K562 (cell line): ENCODE results near the gene CLSTN2. TPM values are rescaled to one million over a fixed set of nuclear protein-coding genes. Genes with fewer than 3 reads are reported as not detected.

ENCODE experiments used
- ATAC-seq: fragments of 200-7000 bp; cut with Tn5 transposase; 3 replicates; pipeline ENCODE4 v1.9.1; 2020; ENCODE audit warnings: moderate library complexity
- BruUV-seq: library from RNA; stranded (reverse); fragments of 400-500 nt; replicated peaks from 2 replicates; lab custom pipeline; 2021; lab: Mats Ljungman, UMichigan
- CTCF ChIA-PET: fragments of 300-600 bp; formaldehyde crosslinking; extraction: SDS; loops from one replicate; lab custom pipeline; 2021; ENCODE audit warnings: low intra/inter-chr PET ratio; lab: Yijun Ruan, JAX
- POLR2A ChIA-PET: fragments of 300-600, 350-650 bp; sonication (Branson Sonifier 250); formaldehyde crosslinking; extraction: SDS; loops from one replicate; lab custom pipeline; 2021; ENCODE audit warnings: antibody characterized with exemption, inconsistent platforms; lab: Yijun Ruan, JAX
- DNase-seq, 4 experiments: peaks; one replicate each; pipeline versions ENCODE4 v3.0.0 to v3.0.0-alpha.2; 2011 to 2018; ENCODE audit warnings: low spot score in 3 of 4, mixed read lengths in 3 of 4; ENCODE audit errors: extremely low read depth in 1 of 4
- FAIRE-seq: peaks from 2 replicates; lab custom pipeline; 2011; peaks lifted over from hg19 to GRCh38; lab: Jason Lieb, UNC
- H2AFZ ChIP-seq: 2 replicates; pipeline ENCODE4 v1.6.0; 2011; ENCODE audit warnings: low read depth, low read length, control low read depth, inconsistent platforms
- H3K27ac ChIP-seq: fragments of 200-600 bp; 3 replicates; pipeline ENCODE4 v1.8.0; 2011; ENCODE audit warnings: low read depth, mild to moderate bottlenecking, control low read depth, inconsistent platforms, low read length, moderate library complexity, mixed read lengths; ENCODE audit errors: extremely low read depth
- H3K27me3 ChIP-seq, 2 experiments: fragments of 300-600 bp in 1 of 2; 2 replicates in 1 of 2; 3 replicates in 1 of 2; pipeline versions ENCODE4 v1.6.0 to v1.8.0; 2011; ENCODE audit warnings: inconsistent platforms in 2 of 2, low read length in 2 of 2, mild to moderate bottlenecking in 1 of 2, mixed read lengths in 1 of 2, moderate library complexity in 1 of 2; ENCODE audit not compliant: control insufficient read depth in 2 of 2, insufficient read depth in 2 of 2
- H3K36me3 ChIP-seq: fragments of 300-600 bp; 3 replicates; pipeline ENCODE4 v1.8.0; 2011; ENCODE audit warnings: mild to moderate bottlenecking, low read length, inconsistent platforms; ENCODE audit not compliant: control insufficient read depth, insufficient read depth
- H3K4me1 ChIP-seq, 2 experiments: fragments of 200-600 bp in 1 of 2; replicated peaks in 1 of 2; 2 replicates in 1 of 2; 3 replicates in 1 of 2; pipeline versions ENCODE4 v1.5.1 to v1.8.0; 2011; ENCODE audit warnings: inconsistent platforms in 2 of 2, low read length in 2 of 2, mild to moderate bottlenecking in 1 of 2, mixed read lengths in 1 of 2, moderate library complexity in 1 of 2; ENCODE audit not compliant: control insufficient read depth in 2 of 2, insufficient read depth in 2 of 2
- H3K4me2 ChIP-seq: 2 replicates; pipeline ENCODE4 v1.6.1; 2011; ENCODE audit warnings: low read length, control low read depth, inconsistent platforms, mixed read lengths; ENCODE audit not compliant: insufficient read depth
- H3K4me3 ChIP-seq: fragments of 200-600 bp; sonication (generic), shearing (Covaris generic); 2 replicates; pipeline ENCODE4 v1.5.1; 2016; ENCODE audit warnings: control low read depth, inconsistent platforms
- H3K79me2 ChIP-seq: fragments of 200-600 bp; 3 replicates; pipeline ENCODE4 v1.8.0; 2011; ENCODE audit warnings: low read length, inconsistent platforms; ENCODE audit not compliant: control insufficient read depth, insufficient read depth
- H3K9ac ChIP-seq, 2 experiments: 2 replicates each; pipeline versions ENCODE4 v1.6.0 to v1.6.1; 2011; ENCODE audit warnings: low read depth in 2 of 2, low read length in 2 of 2, control low read depth in 1 of 2, inconsistent platforms in 1 of 2, mild to moderate bottlenecking in 1 of 2, mixed read lengths in 1 of 2; ENCODE audit not compliant: insufficient read depth in 1 of 2
- H3K9me1 ChIP-seq: one replicate; pipeline ENCODE4 v1.6.0; 2011; ENCODE audit warnings: inconsistent platforms, mild to moderate bottlenecking, low read length, moderate library complexity; ENCODE audit not compliant: control insufficient read depth, insufficient read depth
- H3K9me3 ChIP-seq: replicated peaks from 2 replicates; pipeline ENCODE4 v1.5.1; 2011; ENCODE audit warnings: low read depth, low read length, inconsistent platforms; ENCODE audit not compliant: control insufficient read depth, insufficient read depth
- H4K20me1 ChIP-seq: replicated peaks from 2 replicates; pipeline ENCODE4 v1.6.1; 2011; ENCODE audit warnings: low read length, inconsistent platforms, mixed read lengths; ENCODE audit not compliant: control insufficient read depth, insufficient read depth
- C11orf30 ChIP-seq: fragments of 450-650 bp; IDR thresholded peaks from 2 replicates; pipeline ENCODE4 v1.6.1; 2016; ENCODE audit warnings: low read depth, mild to moderate bottlenecking
- MAFF ChIP-seq: IDR thresholded peaks from 2 replicates; pipeline ENCODE4 v1.6.1; 2012; ENCODE audit warnings: low read length, improper control_type of control experiment
- MAFG ChIP-seq: fragments of 450-650 bp; conservative IDR thresholded peaks from 2 replicates; pipeline ENCODE4 v1.6.1; 2016; ENCODE audit warnings: missing genetic modification characterization, missing compliant biosample characterization
- MEIS2 ChIP-seq: fragments of 450-650 bp; IDR thresholded peaks from 2 replicates; pipeline ENCODE4 v1.6.1; 2014; ENCODE audit warnings: mild to moderate bottlenecking; ENCODE audit not compliant: partially characterized antibody
- NFE2 ChIP-seq: IDR thresholded peaks from 2 replicates; pipeline ENCODE4 v1.6.1; 2014; ENCODE audit warnings: antibody characterized with exemption, low read depth
- NFE2L1 ChIP-seq: fragments of 450-650 bp; IDR thresholded peaks from 2 replicates; pipeline ENCODE4 v1.6.1; 2016; ENCODE audit warnings: missing genetic modification characterization, low read depth, mild to moderate bottlenecking, missing compliant biosample characterization, moderate library complexity, borderline replicate concordance
- ZBTB17 ChIP-seq: fragments of 450-650 bp; formaldehyde crosslinking; IDR thresholded peaks from 2 replicates; pipeline ENCODE4 v1.4.0; 2020; ENCODE audit warnings: mild to moderate bottlenecking
- ZNF316 ChIP-seq: fragments of 450-650 bp; IDR thresholded peaks from 2 replicates; pipeline ENCODE4 v1.6.1; 2016
- ZNF766 ChIP-seq: fragments of 200-800 bp; sonication (Bioruptor generic); conservative IDR thresholded peaks from 2 replicates; pipeline ENCODE4 v1.6.1; 2016; ENCODE audit warnings: missing genetic modification characterization, missing compliant biosample characterization
- WGBS: fragments of 100-300 bp; shearing (Covaris generic); methylation state at CpG from one replicate; pipeline ENCODE4 v1.1.6; 2016; ENCODE audit warnings: low coverage, mixed read lengths; ENCODE audit not compliant: insufficient coverage; ENCODE audit errors: missing lambda C conversion rate; 5-methylcytosine and 5-hydroxymethylcytosine counted together
- in situ Hi-C: fragments of 300-500 bp; cut with MboI; formaldehyde crosslinking; loops from 4 replicates; pipeline ENCODE4 v1.15.0; 2018; ENCODE audit warnings: inconsistent platforms, mixed read lengths
- intact Hi-C: fragments of 100-400 bp; cut with micrococcal nuclease; formaldehyde crosslinking; loops from 2 replicates; pipeline ENCODE4 v1.14.2; 2022
- polyA plus RNA-seq, 8 experiments: library from polyadenylated mRNA; depleted of rRNA in 4 of 8; stranded (reverse) in 5 of 8; unstranded in 3 of 8; fragments of >200 nt; fragmentation: Nextera tagmentation in 2 of 8; fragmentation: Illumina TruSeq in 1 of 8; extraction: Ambion mirVana in 2 of 8; extraction: Trizol in 1 of 8; gene quantifications; 2 replicates each; pipeline versions ENCODE4 v1.2.1 to v1.2.3, GENCODE V29; 2011 to 2014; ENCODE audit warnings: inconsistent platforms in 1 of 8, missing spikeins in 1 of 8
- total RNA-seq, 7 experiments: library from RNA; depleted of rRNA in 6 of 7; stranded (reverse); fragments of >200 nt in 6 of 7; fragmentation: Illumina TruSeq in 2 of 7; extraction: Trizol in 2 of 7; gene quantifications; 2 replicates each; pipeline versions ENCODE4 v1.2.1 to v1.2.3, GENCODE V29; 2011 to 2021; ENCODE audit warnings: low replicate concordance in 1 of 7
- TF ChIP-seq, protein P1 (sequence below): fragments of 450-650 bp; IDR thresholded peaks from 2 replicates; pipeline ENCODE4 v1.6.1; 2016
- TF ChIP-seq, protein P2 (sequence below): IDR thresholded peaks from 2 replicates; pipeline ENCODE4 v1.6.1; 2011; ENCODE audit warnings: borderline replicate concordance, low read depth, mild to moderate bottlenecking, moderate library complexity, low read length; ENCODE audit not compliant: insufficient read depth, poor library complexity, severe bottlenecking
- TF ChIP-seq, protein P3 (sequence below), 2 experiments: IDR thresholded peaks in 1 of 2; conservative IDR thresholded peaks in 1 of 2; 2 replicates each; pipeline ENCODE4 v1.6.1; 2016; ENCODE audit warnings: low read depth in 2 of 2, mild to moderate bottlenecking in 1 of 2, missing compliant biosample characterization in 1 of 2, missing genetic modification characterization in 1 of 2, moderate library complexity in 1 of 2
- TF ChIP-seq, protein P4 (sequence below): sonication (generic); formaldehyde crosslinking; IDR thresholded peaks from 2 replicates; pipeline ENCODE4 v1.5.0; 2020; ENCODE audit warnings: missing genetic modification reagents

CLSTN2 gene
- total and polyA plus RNA-seq, 9 of the 15 experiments (the other 6 are each of a cell fraction or from before 2014, with no cell fraction given), result 0.02 to 0.04 (median 0.04) TPM; not detected in 6

DNA sequence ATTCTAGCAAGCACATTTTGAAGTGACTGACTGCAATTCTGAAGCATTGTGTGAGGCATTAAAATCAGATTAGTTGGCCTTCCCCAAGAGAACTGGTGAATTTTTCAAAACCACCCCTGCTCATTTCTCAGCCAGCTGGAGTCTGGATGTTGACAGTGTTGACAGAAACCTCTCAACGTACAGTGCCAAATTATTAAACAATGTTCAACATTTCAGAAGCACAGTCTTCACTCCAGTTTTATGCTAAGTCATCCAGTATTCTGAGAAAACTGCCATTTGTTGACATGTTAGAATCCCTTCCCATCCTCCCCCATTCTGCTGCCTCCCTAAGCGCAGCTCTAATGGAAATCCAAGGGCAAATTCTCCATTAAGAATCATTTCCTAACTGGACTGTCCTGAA is 373.6 kb downstream of the CLSTN2 start:
- peaks cover 0 to 5% of the 10 kb centered on the region in 2 experiments; a peak in 1 of 5 replicates for H3K4me1 ChIP-seq
- peaks cover 0 to 2% of the 10 kb centered on the region in 2 experiments; a peak in 1 of 5 replicates for H3K27me3 ChIP-seq
- TF ChIP-seq MEIS2 (peak; percentile 73), NFE2L1 (tag) (0 out of 2 replicates have a peak, but pooled peaks have one; percentile 51), MAFF (peak; percentile 20; the same call in 1 of the 2 replicates), ZNF316 (peak; percentile 75), NFE2 (peak; percentile 59), MAFG (tag) (peak; percentile 90), C11orf30 (peak; percentile 68), ZBTB17 (CRISPR knock-in tag) (no peak), ZNF766 (peak; percentile 88)
- TF ChIP-seq, protein P1, sequence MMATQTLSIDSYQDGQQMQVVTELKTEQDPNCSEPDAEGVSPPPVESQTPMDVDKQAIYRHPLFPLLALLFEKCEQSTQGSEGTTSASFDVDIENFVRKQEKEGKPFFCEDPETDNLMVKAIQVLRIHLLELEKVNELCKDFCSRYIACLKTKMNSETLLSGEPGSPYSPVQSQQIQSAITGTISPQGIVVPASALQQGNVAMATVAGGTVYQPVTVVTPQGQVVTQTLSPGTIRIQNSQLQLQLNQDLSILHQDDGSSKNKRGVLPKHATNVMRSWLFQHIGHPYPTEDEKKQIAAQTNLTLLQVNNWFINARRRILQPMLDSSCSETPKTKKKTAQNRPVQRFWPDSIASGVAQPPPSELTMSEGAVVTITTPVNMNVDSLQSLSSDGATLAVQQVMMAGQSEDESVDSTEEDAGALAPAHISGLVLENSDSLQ, result 0 out of 2 replicates have a peak, but pooled peaks have one; percentile 5
- TF ChIP-seq, protein P2, sequence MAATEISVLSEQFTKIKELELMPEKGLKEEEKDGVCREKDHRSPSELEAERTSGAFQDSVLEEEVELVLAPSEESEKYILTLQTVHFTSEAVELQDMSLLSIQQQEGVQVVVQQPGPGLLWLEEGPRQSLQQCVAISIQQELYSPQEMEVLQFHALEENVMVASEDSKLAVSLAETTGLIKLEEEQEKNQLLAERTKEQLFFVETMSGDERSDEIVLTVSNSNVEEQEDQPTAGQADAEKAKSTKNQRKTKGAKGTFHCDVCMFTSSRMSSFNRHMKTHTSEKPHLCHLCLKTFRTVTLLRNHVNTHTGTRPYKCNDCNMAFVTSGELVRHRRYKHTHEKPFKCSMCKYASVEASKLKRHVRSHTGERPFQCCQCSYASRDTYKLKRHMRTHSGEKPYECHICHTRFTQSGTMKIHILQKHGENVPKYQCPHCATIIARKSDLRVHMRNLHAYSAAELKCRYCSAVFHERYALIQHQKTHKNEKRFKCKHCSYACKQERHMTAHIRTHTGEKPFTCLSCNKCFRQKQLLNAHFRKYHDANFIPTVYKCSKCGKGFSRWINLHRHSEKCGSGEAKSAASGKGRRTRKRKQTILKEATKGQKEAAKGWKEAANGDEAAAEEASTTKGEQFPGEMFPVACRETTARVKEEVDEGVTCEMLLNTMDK, result no peak
- TF ChIP-seq, protein P3, sequence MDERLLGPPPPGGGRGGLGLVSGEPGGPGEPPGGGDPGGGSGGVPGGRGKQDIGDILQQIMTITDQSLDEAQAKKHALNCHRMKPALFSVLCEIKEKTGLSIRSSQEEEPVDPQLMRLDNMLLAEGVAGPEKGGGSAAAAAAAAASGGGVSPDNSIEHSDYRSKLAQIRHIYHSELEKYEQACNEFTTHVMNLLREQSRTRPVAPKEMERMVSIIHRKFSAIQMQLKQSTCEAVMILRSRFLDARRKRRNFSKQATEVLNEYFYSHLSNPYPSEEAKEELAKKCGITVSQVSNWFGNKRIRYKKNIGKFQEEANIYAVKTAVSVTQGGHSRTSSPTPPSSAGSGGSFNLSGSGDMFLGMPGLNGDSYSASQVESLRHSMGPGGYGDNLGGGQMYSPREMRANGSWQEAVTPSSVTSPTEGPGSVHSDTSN (CRISPR knock-in tag; IDR thresholded peaks at IDR 0.05; ENCODE audit: low read depth), result no peak
- TF ChIP-seq, protein P3 (tag; conservative IDR thresholded peaks at IDR 0.05; ENCODE audit: low read depth), result peak; percentile 80
- TF ChIP-seq, protein P4, sequence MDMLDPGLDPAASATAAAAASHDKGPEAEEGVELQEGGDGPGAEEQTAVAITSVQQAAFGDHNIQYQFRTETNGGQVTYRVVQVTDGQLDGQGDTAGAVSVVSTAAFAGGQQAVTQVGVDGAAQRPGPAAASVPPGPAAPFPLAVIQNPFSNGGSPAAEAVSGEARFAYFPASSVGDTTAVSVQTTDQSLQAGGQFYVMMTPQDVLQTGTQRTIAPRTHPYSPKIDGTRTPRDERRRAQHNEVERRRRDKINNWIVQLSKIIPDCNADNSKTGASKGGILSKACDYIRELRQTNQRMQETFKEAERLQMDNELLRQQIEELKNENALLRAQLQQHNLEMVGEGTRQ, result no peak
- TF ChIP-seq, all 486 proteins: peak for 10
- WGBS, result 3% methylated on average over 2 of the region's 2 CpGs
- FAIRE-seq, result peak; percentile 65
- POLR2A ChIA-PET, result interaction anchor here (0.7 kb wide), 1 partner anchor 204 kb away, joined by 3 read pairs; no protein-coding TSS in a partner anchor
- no peaks in the 10 kb centered on the region for H4K20me1 ChIP-seq
- peak in 1 of 4 experiments; percentile 5 for DNase-seq
- no peak overlapping the region for H3K4me3 ChIP-seq
- ATAC-seq, result peak; percentile 43; the same call in 1 of the 3 replicates
- no TSS peak for BruUV-seq
- CTCF ChIA-PET, result no interaction called here
- H3K9me1 ChIP-seq, result no peaks in the 10 kb centered on the region
- in situ Hi-C loops, result no loop called here
- no peak overlapping the region for H3K27ac ChIP-seq
- H2AFZ ChIP-seq, result no peak overlapping the region
- intact Hi-C loops, result no loop called here
- H3K9me3 ChIP-seq, result no peaks in the 10 kb centered on the region
- no peaks in the 10 kb centered on the region for H3K36me3 ChIP-seq
- H3K79me2 ChIP-seq, result no peaks in the 10 kb centered on the region
- peak overlapping the region; percentile 10; the same call in 1 of the 2 replicates for H3K4me2 ChIP-seq
- no peak overlapping the region for H3K9ac ChIP-seq
